GM19023 (cell line): ENCODE measurements around the gene MRPL46.

Source experiments
- ATAC-seq: cut with Tn5 transposase; IDR thresholded peaks from one replicate; pipeline ENCODE4 v1.9.1; 2021; ENCODE audit warnings: mild to moderate bottlenecking, moderate library complexity; ENCODE audit not compliant: unreplicated experiment

Gene MRPL46

DNA sequence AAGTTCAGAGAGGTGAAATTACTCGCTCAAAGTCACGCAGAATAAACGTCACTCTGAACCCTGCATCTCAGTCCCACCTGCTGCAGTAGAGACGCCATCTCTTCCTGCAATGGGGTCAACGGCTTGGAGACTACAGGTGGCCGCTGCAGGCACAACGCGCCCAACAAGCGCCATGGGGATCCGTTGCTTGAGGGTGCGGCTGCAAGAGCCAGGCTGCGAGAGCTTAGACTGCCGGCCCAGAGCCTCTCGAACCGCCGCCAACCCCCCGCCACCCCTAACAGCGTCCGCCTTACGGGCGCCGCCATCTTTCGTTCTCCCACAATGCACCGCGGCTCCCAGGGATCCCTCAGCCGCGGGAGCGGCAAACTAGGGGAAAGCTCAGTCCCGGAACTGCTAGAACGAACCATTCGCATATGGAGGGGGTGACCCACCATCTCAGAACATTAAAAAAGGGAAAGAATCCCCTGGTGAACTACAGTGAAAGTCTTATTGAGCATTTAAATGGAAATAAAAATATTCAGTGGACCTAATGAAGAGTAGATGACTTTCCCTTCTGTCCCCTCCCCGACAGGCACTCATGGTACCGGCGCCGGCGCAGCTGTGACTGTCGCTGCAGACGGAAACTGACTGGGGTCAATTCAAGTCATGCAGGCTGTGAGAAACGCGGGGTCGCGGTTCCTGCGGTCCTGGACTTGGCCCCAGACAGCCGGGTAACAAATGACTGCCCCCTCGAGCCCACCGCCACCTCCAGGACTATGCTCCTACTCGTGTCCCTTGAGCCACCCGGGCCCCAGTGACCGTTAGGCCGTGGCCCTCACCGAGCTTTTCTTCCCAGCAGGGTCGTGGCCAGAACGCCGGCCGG, at the start of gene MRPL46, which contains the start of gene MRPS11:
Gene MRPL46 (minus strand): TSS at position 316 of the 862 bp plus-strand sequence. CDS start 11 bp downstream, at position 305.
Gene MRPS11 (plus strand): TSS at position 636 of the 862 bp plus-strand sequence. CDS start 10 bp downstream, at position 646.
- ATAC-seq: peak; percentile 92

DNA sequence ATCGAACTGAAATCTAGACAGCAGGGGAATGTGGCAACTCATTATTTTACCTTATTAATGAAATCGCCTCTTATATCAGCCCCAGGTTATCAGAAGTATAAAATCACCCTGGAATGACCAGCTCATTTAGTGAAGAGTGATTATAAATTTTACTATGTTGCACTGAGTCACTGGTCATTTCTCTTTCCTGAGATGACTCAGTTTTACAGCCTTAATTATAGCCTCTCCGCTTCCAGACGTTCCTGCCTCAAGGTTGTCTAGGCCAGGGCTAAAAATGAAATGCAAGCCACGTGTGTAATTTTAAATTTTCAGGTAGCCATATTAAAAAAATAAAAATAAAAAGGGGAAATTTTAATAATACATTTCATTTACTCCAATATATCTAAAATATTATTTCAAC, 46.0 kb upstream of the MRPL46 start:
- ATAC-seq: no peak

DNA sequence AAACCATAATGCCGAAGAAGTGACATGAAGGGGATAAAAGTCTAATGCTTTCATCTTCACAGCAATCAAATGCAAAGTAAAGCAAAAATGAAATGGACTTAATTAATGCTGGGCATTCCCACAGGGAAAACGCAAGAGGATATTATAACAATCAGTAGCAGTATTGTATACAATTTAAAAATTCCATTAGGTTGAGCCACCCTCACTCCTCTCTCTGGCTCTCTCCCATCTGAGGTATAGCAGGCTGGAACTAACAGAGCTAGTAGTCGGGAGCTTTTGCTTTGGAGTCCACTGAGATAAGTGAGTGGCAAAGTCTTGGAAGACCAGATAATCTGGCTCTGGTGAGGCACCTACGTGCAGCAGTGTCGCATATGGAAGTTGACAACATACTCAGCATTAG, 45.4 kb upstream of the MRPL46 start:
- no peak for ATAC-seq

- ATAC-seq: no peak
Measured at GRCh38 chr15:88512078-88512477, 44.9 kb upstream of the MRPL46 start.

GRCh38 chr15:88511161-88511560, 44.0 kb upstream of the MRPL46 start:
- no peak for ATAC-seq

DNA sequence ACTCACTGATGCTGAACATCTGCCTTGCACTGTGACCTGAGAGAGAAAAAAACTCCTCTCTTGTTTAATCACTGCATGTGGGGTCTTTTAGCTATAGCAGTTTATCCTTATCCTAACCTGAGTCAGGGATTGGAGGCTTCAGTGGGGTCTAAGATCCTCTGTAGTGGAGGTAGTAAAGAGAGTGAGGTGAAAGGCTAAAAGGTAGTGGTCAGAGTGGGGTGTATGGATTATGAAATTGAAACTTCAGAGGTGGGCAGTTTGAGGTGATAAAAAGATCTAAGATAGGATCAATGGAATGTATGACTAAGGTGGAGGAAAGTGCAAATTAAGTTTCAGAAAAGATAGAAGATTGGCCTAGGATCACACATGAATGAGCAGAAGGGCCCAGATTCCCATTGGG, 42.8 kb upstream of the MRPL46 start:
- no peak for ATAC-seq

GRCh38 chr15:88509321-88509720, 42.1 kb upstream of the MRPL46 start:
- ATAC-seq: no peak

DNA sequence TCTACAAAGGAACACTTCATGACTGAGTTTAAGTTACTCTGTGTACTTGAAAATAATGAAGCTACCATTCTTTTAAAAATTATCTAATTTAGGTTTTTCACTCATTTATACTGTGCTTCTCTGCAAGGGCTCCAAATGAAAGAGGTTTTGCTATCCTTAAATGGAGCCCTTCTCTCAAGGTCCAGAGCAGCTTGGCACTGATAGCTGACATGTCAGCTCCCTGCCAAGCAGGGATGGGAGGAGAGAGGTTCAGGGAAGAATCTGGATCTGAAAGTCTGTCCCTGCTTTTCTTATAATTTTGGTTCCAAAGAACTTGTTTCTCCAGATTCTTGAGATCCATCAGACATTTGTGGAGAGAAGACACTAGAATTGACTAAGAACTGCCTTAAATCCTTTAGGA, 39.4 kb upstream of the MRPL46 start:
- no peak for ATAC-seq

- no peak for ATAC-seq
Measured at GRCh38 chr15:88505721-88506120, 38.5 kb upstream of the MRPL46 start.

DNA sequence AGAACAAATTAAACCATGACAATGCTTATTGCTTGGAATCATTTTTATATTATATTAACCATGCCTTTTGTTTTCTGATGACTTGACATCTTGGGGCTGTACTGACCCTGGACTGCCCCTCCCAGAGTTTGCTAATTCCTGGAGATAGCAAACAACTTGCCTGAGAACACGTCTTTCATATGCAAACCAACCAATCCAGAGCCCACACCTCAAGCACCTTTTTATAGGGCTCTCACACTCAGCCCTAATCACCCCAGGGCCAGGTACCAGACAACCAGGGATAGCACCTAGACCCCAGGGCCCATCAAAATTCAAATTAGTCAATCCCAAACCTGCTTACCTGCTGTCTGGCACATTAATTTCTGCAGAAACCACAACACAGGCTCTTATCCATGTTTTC, 37.3 kb upstream of the MRPL46 start:
- ATAC-seq: no peak

DNA sequence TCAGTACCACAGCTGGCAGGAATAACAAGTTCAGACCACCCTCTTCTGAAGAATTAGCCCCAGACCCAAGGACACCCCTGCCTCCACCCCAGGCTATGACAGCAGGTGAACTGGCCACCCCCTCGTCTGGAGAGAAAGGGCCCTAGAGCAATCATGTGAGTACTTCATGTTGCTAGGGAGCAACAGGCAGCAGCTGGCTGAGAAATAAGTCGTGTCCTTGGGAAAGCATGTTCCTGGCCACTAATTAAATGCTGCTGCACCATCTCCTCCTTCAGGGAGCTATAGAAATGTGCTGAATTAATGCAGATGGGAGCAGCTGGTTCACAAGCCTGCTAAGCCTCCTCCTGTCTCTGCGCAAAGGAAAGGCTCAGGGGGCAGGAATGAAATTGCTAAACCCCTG, 31.8 kb upstream of the MRPL46 start:
- ATAC-seq: no peak

GRCh38 chr15:88497109-88497765, 30.0 kb upstream of the MRPL46 start:
- ATAC-seq: no peak

DNA sequence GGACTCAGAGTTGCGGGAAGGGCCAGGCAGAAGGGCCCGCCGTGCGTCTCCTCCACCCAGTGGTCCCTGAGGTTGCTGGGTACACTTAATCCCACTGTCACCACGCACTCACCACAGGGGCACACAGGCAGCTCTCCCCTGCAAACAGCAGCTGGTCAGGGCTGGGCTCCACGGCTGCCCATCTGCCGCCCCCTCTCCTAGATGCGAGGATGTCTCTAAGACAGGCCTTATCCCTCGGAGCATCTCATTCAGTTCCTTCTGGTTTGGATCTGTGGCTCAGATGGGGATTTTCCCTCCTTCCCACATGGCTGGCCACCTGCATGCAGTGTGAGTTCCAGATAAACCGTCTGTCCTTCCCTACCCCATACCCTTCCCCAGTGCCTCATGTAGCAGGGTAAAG, 26.7 kb upstream of the MRPL46 start:
- ATAC-seq: no peak

DNA sequence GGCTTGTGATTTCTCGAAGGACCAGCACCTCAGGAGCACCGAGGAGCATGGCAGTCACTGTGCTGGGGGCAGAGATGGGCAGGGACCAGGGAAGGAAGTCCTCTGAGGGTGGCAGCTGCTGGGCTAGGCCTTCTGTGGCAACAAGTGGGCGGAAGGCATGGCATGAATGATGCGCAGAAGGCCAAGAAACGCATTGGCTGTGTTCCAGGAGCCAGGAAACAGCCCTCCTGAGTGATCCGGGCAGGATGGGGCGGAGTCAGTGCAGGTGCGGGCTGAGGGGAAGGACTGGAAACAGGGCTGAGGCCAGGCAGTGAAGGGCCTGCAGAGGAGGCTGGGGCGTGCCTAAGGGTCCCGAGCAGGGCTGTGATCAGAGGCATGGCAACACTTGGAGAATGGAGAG, 24.0 kb upstream of the MRPL46 start:
- no peak for ATAC-seq

DNA sequence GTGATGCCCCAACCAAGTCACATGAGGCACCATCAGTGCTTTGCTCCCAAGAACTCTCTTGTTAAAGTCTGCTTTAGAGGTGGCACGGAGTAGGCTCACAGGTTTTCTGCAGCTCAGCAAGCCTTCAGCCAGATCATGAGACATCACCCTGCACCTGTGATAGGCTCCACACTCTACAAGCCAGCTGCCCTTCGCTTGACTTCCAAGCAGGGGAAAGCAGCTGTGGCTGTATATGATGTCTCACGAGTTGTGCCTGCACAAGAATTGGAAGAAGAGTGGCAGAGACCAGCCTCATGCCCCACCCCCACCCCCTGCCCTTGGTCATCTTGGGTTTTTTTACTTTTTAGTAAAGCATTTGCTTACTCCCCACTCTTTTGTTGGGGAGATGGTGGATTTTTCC, 22.8 kb upstream of the MRPL46 start:
- ATAC-seq: no peak

DNA sequence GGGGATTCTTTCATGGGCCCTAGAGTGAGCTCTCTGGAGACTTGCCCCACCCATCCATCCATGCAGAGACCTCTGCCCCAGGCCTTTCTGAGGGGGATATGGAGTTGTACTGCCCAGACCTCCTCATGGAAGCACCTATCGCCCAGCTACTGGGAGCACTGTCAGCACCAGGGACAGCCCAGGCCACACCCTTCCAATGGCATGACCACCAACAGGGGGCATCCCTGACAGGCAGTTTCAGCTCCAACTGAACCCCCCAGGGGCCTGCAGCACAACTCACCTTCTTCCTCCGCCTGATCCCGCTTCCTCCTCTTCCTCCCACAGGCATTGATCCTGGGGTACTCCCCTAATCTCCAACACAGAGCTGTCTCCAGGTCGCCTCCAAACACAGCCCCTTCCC, 22.1 kb upstream of the MRPL46 start:
- ATAC-seq: no peak

DNA sequence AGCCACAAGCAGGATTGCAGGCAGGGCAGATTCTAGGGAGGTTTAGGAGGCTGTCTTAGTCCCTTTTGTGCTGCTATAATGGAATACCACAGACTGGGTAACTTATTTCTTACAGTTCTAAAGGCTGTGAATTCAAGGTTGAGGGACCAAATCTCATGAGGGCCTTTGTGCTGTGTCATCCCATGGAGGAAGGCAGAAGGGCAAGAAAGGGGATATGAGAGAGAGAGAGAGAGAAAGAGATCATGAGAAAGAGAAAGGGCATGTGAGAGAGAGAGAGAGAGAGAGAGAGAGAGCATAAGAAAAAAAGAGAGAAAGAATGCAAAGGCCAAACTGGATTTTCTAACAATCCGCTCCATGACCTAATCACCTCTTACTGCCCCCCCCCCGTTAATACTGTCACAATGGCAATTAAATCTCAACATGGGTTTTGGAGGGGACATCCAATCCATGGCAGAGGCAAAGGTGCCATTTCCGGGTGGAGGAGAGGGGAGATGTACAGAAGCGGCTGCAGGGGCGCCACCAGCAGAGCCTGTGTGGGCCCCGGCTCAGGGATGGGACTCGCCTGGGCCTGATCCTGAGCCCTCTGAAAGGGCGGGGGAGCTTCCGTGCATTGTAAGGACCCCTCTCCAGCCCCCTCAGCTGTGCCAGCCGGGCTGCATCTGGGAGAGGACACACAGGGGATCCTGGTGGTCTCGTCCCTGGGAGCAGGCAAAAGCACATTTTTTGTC, 20.8 kb upstream of the MRPL46 start:
- no peak for ATAC-seq

- ATAC-seq: no peak
Measured at GRCh38 chr15:88487178-88487795, 20.1 kb upstream of the MRPL46 start.

- ATAC-seq: no peak
Measured at GRCh38 chr15:88484682-88485331, 17.6 kb upstream of the MRPL46 start.

- no peak for ATAC-seq
Measured at GRCh38 chr15:88482263-88482662, 15.1 kb upstream of the MRPL46 start.

DNA sequence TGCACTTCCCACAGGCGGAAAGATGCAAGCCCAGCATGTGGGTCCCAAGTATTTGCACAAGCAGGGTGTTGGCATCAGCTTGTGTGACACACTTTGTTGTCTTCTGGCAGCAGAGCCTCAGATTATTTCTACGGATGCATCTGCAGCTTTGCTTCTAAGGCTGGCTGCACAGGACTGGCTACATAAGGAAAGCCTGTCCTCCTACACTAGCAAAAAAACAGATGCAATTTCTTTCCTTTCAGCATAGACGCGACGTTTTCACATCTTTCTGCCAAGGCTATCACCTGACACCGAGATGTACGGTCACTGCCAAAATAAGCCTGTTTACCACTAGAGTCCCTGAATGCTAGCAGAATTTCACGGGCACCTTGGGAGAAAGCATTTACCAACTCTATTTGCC, 13.8 kb upstream of the MRPL46 start:
- no peak for ATAC-seq
